Smooth muscle cell of the brain vasculature (primary cell): ENCODE data around the gene DSCAM.

Experiments
- DNase-seq: peaks from one replicate; pipeline ENCODE4 v3.0.0-alpha.2; 2012; ENCODE audit warnings: low read depth, low spot score

Gene DSCAM

GRCh38 chr21:40013001-40013735 is 833.8 kb downstream of the DSCAM start:
- DNase-seq = no peak

- no peak for DNase-seq
These were observed 835.6 kb downstream of the DSCAM start for GRCh38 chr21:40011371-40011770.

GRCh38 chr21:40002978-40003377 is 844.0 kb downstream of the DSCAM start:
- no peak for DNase-seq

- DNase-seq = no peak
These were observed 862.5 kb downstream of the DSCAM start for GRCh38 chr21:39984286-39984991.

GRCh38 chr21:39980241-39980820 is 866.6 kb downstream of the DSCAM start:
- no peak for DNase-seq

GRCh38 chr21:39979321-39979720 is 867.6 kb downstream of the DSCAM start:
- DNase-seq = no peak

- no peak for DNase-seq
These were observed 870.2 kb downstream of the DSCAM start for GRCh38 chr21:39976800-39977199.

- no peak for DNase-seq
These were observed 873.8 kb downstream of the DSCAM start for GRCh38 chr21:39972976-39973770.

GRCh38 chr21:39972471-39972870 is 874.5 kb downstream of the DSCAM start:
- no peak for DNase-seq

- no peak for DNase-seq
These were observed 875.0 kb downstream of the DSCAM start for GRCh38 chr21:39971956-39972355.

GRCh38 chr21:39969691-39970364 is 877.1 kb downstream of the DSCAM start:
- DNase-seq = no peak

GRCh38 chr21:39968010-39968409 is 878.9 kb downstream of the DSCAM start:
- DNase-seq = no peak

- DNase-seq = no peak
These were observed 880.2 kb downstream of the DSCAM start for GRCh38 chr21:39966786-39967185.

- DNase-seq = no peak
These were observed 881.9 kb downstream of the DSCAM start for GRCh38 chr21:39965026-39965425.

GRCh38 chr21:39961251-39961650 is 885.7 kb downstream of the DSCAM start:
- DNase-seq = no peak
